H1 (cell line): Measurements from ENCODE around the gene NRDE2. TPM values are rescaled to one million over a fixed set of nuclear protein-coding genes. Genes with fewer than 3 reads are reported as not detected.

ENCODE experiments used
- CTCF ChIA-PET: fragments of 300-600 bp; sonication (Branson Sonifier 250); formaldehyde crosslinking; loops from one replicate; lab custom pipeline; 2021; ENCODE audit not compliant: partially characterized antibody; lab: Charles Lee
- POLR2A ChIA-PET: fragments of 300-600 bp; sonication (Branson Sonifier 250); formaldehyde crosslinking; loops from one replicate; lab custom pipeline; 2021; ENCODE audit warnings: inconsistent platforms; ENCODE audit not compliant: partially characterized antibody; lab: Charles Lee
- DNase-seq, 2 experiments: peaks; one replicate each; pipeline versions ENCODE4 v3.0.0 to v3.0.0-alpha.2; 2010 to 2022; ENCODE audit warnings: low spot score in 2 of 2, low read depth in 1 of 2, mixed read lengths in 1 of 2
- FAIRE-seq: peaks from 2 replicates; lab custom pipeline; 2011; peaks lifted over from hg19 to GRCh38; lab: Jason Lieb, UNC
- H2AFZ ChIP-seq: 2 replicates; pipeline ENCODE4 v1.8.1; 2012; ENCODE audit warnings: low read length, inconsistent platforms
- H2AK5ac ChIP-seq: 2 replicates; pipeline ENCODE4 v1.6.1; 2013; ENCODE audit warnings: low read depth, low read length
- H2BK120ac ChIP-seq: replicated peaks from 2 replicates; pipeline ENCODE3; 2013; ENCODE audit warnings: low read depth, low read length, inconsistent platforms
- H2BK12ac ChIP-seq: 2 replicates; pipeline ENCODE4 v1.6.1; 2013; ENCODE audit warnings: low read depth, low read length
- H2BK15ac ChIP-seq: 2 replicates; pipeline ENCODE4 v1.6.1; 2013; ENCODE audit warnings: low read length
- H2BK20ac ChIP-seq: 2 replicates; pipeline ENCODE4 v1.6.1; 2013; ENCODE audit warnings: low read length
- H2BK5ac ChIP-seq: 2 replicates; pipeline ENCODE4 v1.6.1; 2013; ENCODE audit warnings: low read depth, low read length
- H3K14ac ChIP-seq: 2 replicates; pipeline ENCODE4 v1.6.1; 2013; ENCODE audit warnings: inconsistent platforms; ENCODE audit not compliant: insufficient read length
- H3K18ac ChIP-seq: 2 replicates; pipeline ENCODE4 v1.6.1; 2013; ENCODE audit warnings: low read length; ENCODE audit errors: extremely low read depth
- H3K23ac ChIP-seq: 2 replicates; pipeline ENCODE4 v1.6.1; 2013; ENCODE audit warnings: inconsistent platforms; ENCODE audit not compliant: insufficient read length
- H3K23me2 ChIP-seq: 2 replicates; pipeline ENCODE4 v1.6.1; 2013; ENCODE audit warnings: low read depth, low read length
- H3K27ac ChIP-seq: 2 replicates; pipeline ENCODE4 v1.6.1; 2011; ENCODE audit warnings: low read depth, low read length, inconsistent platforms
- H3K27me3 ChIP-seq, 4 experiments: replicated peaks in 1 of 4; 1 replicate in 1 of 4; 2 replicates in 3 of 4; pipeline versions ENCODE4 v1.6.1 to v1.8.1; 2011 to 2013; ENCODE audit warnings: low read length in 3 of 4, mild to moderate bottlenecking in 3 of 4, inconsistent platforms in 2 of 4, mixed read lengths in 2 of 4, moderate library complexity in 1 of 4; ENCODE audit not compliant: control insufficient read depth in 3 of 4, insufficient read depth in 3 of 4; ENCODE audit errors: extremely low read depth in 1 of 4
- H3K36me3 ChIP-seq, 4 experiments: 2 replicates each; pipeline versions ENCODE4 v1.6.1 to v1.8.1; 2011 to 2013; ENCODE audit warnings: mild to moderate bottlenecking in 4 of 4, low read length in 3 of 4, moderate library complexity in 2 of 4, control low read depth in 1 of 4, inconsistent platforms in 1 of 4; ENCODE audit not compliant: insufficient read depth in 4 of 4, control insufficient read depth in 2 of 4
- H3K4ac ChIP-seq: replicated peaks from 2 replicates; pipeline ENCODE3; 2013; ENCODE audit warnings: low read length, low read depth, mixed read lengths, inconsistent platforms; ENCODE audit not compliant: insufficient read length
- H3K4me1 ChIP-seq, 4 experiments: replicated peaks in 1 of 4; 1 replicate in 1 of 4; 2 replicates in 3 of 4; pipeline versions ENCODE4 v1.6.1 to v1.8.1; 2011 to 2013; ENCODE audit warnings: low read length in 3 of 4, inconsistent platforms in 2 of 4, mixed read lengths in 1 of 4; ENCODE audit not compliant: insufficient read depth in 4 of 4, control insufficient read depth in 3 of 4
- H3K4me2 ChIP-seq, 2 experiments: 2 replicates each; pipeline versions ENCODE4 v1.6.1 to v1.8.1; 2011 to 2013; ENCODE audit warnings: low read depth in 2 of 2, low read length in 2 of 2, control low read depth in 1 of 2, inconsistent platforms in 1 of 2, mild to moderate bottlenecking in 1 of 2; ENCODE audit not compliant: insufficient read depth in 1 of 2
- H3K4me3 ChIP-seq, 4 experiments: fragments of 200-600, 300-600 bp in 1 of 4; sonication (generic), shearing (Covaris generic), sonication (Bioruptor Twin) in 1 of 4; 2 replicates each; pipeline versions ENCODE4 v1.5.1 to v1.8.1; 2011 to 2016; ENCODE audit warnings: low read length in 4 of 4, low read depth in 3 of 4, control low read depth in 2 of 4, inconsistent platforms in 2 of 4, mild to moderate bottlenecking in 2 of 4, mixed read lengths in 1 of 4, moderate library complexity in 1 of 4; ENCODE audit not compliant: insufficient read depth in 2 of 4; ENCODE audit errors: extremely low read depth in 1 of 4
- H3K56ac ChIP-seq: replicated peaks from 2 replicates; pipeline ENCODE3; 2013; ENCODE audit warnings: low read depth, mild to moderate bottlenecking, mixed read lengths, low read length, inconsistent platforms; ENCODE audit not compliant: insufficient read length
- H3K79me1 ChIP-seq: 2 replicates; pipeline ENCODE4 v1.6.1; 2013; ENCODE audit warnings: low read depth, low read length, control low read depth
- H3K79me2 ChIP-seq, 2 experiments: 2 replicates each; pipeline versions ENCODE4 v1.6.1 to v1.8.1; 2012 to 2013; ENCODE audit warnings: low read length in 2 of 2, mild to moderate bottlenecking in 2 of 2, inconsistent platforms in 1 of 2; ENCODE audit not compliant: insufficient read depth in 2 of 2, control insufficient read depth in 1 of 2
- H3K9ac ChIP-seq, 4 experiments: replicated peaks in 1 of 4; 1 replicate in 1 of 4; 2 replicates in 3 of 4; pipeline versions ENCODE4 v1.6.1 to v1.8.1; 2011 to 2013; ENCODE audit warnings: low read depth in 3 of 4, low read length in 3 of 4, control low read depth in 2 of 4, mild to moderate bottlenecking in 2 of 4, moderate library complexity in 2 of 4, inconsistent platforms in 1 of 4; ENCODE audit errors: extremely low read depth in 1 of 4
- H3K9me3 ChIP-seq, 2 experiments: 2 replicates each; pipeline versions ENCODE4 v1.6.1 to v1.8.1; 2012 to 2013; ENCODE audit warnings: mild to moderate bottlenecking in 2 of 2, moderate library complexity in 2 of 2, control low read depth in 1 of 2, inconsistent platforms in 1 of 2, low read depth in 1 of 2, low read length in 1 of 2, mixed read lengths in 1 of 2; ENCODE audit not compliant: insufficient read depth in 2 of 2
- H4K20me1 ChIP-seq, 2 experiments: replicated peaks in 1 of 2; 2 replicates each; pipeline versions ENCODE3 to v1.8.1; 2011 to 2013; ENCODE audit warnings: inconsistent platforms in 2 of 2, low read length in 2 of 2, mild to moderate bottlenecking in 1 of 2; ENCODE audit not compliant: insufficient read depth in 2 of 2, control insufficient read depth in 1 of 2
- H4K5ac ChIP-seq: 2 replicates; pipeline ENCODE4 v1.6.1; 2013; ENCODE audit warnings: low read length, low read depth, mixed read lengths, inconsistent platforms; ENCODE audit not compliant: insufficient read length
- H4K8ac ChIP-seq: 2 replicates; pipeline ENCODE4 v1.8.0; 2013; ENCODE audit warnings: mild to moderate bottlenecking, moderate library complexity, low read length, inconsistent platforms; ENCODE audit not compliant: insufficient read depth; ENCODE audit errors: extremely low read depth
- H4K91ac ChIP-seq: replicated peaks from 2 replicates; pipeline ENCODE3; 2013; ENCODE audit warnings: low read length, mixed read lengths, inconsistent platforms; ENCODE audit not compliant: insufficient read length
- CTBP2 ChIP-seq: IDR thresholded peaks from 2 replicates; pipeline ENCODE4 v1.7.0; 2011; ENCODE audit warnings: borderline replicate concordance, mild to moderate bottlenecking, moderate library complexity, mixed read lengths, low read length; ENCODE audit not compliant: insufficient read depth, insufficient read length
- GABPA ChIP-seq: IDR thresholded peaks from 2 replicates; pipeline ENCODE4 v1.6.1; 2011; ENCODE audit warnings: mild to moderate bottlenecking, low read length, moderate library complexity, borderline replicate concordance; ENCODE audit not compliant: insufficient read depth
- MAX ChIP-seq: IDR thresholded peaks from 2 replicates; pipeline ENCODE4 v1.6.1; 2012; ENCODE audit warnings: inconsistent platforms
- POLR2A ChIP-seq, 2 experiments: IDR thresholded peaks; 1 replicate in 1 of 2; 2 replicates in 1 of 2; pipeline ENCODE4 v1.6.1; 2011; ENCODE audit warnings: low read depth in 2 of 2, low read length in 2 of 2, mild to moderate bottlenecking in 2 of 2; ENCODE audit errors: control extremely low read depth in 1 of 2
- RNF2 ChIP-seq: fragments of 200-900, 300-1000 bp; sonication (generic); IDR thresholded peaks from 2 replicates; pipeline ENCODE4 v1.7.1; 2016; ENCODE audit warnings: borderline replicate concordance, low read depth, mild to moderate bottlenecking, antibody characterized with exemption, low read length; ENCODE audit not compliant: poor library complexity, severe bottlenecking; ENCODE audit errors: missing control alignments
- SP2 ChIP-seq: IDR thresholded peaks from 2 replicates; pipeline ENCODE4 v1.6.1; 2012; ENCODE audit warnings: mild to moderate bottlenecking, low read length, inconsistent platforms
- WGBS, 2 experiments: shearing (Covaris generic) in 1 of 2; methylation state at CpG; one replicate each; pipeline versions ENCODE4 v1.1.6 to v1.1.7; 2013 to 2015; ENCODE audit warnings: low lambda C conversion rate in 2 of 2, mixed read lengths in 2 of 2, inconsistent platforms in 1 of 2, low coverage in 1 of 2, missing lambda C conversion rate in 1 of 2; ENCODE audit not compliant: insufficient replicate concordance in 2 of 2, insufficient coverage in 1 of 2, insufficient read length in 1 of 2; ENCODE audit errors: extremely low coverage in 1 of 2, missing lambda C conversion rate in 1 of 2; 5-methylcytosine and 5-hydroxymethylcytosine counted together
- polyA plus RNA-seq, 7 experiments: library from polyadenylated mRNA; depleted of rRNA in 3 of 7; stranded (reverse) in 5 of 7; unstranded in 2 of 7; fragments of >200 nt in 5 of 7; fragments of 200-250 nt in 2 of 7; gene quantifications; 1 replicate in 5 of 7; 2 replicates in 1 of 7; 4 replicates in 1 of 7; pipeline versions ENCODE4 v1.2.1 to v1.2.3, GENCODE V29; 2011 to 2013; ENCODE audit warnings: missing spikeins in 2 of 7, mixed read lengths in 2 of 7
- total RNA-seq: library from RNA; stranded (reverse); fragmentation: NEBNext Ultra II Directional; extraction: Animal tissue kit (Norgen Biotek cat#: 25700); gene quantifications from 2 replicates; pipeline ENCODE4 v1.2.1, GENCODE V29; 2021

Gene NRDE2
- total and polyA plus RNA-seq, 2 of the 8 experiments (the other 6 are each of a cell fraction or from before 2014, with no cell fraction given), result 4.9 to 12.1 TPM

GRCh38 chr14:90266441-90267154 is 65.1 kb downstream of the NRDE2 start:
- H3K4me1 ChIP-seq, result no peaks in the 10 kb centered on the region
- no peak overlapping the region for H3K27ac ChIP-seq
- H2BK12ac ChIP-seq, result no peak overlapping the region
- H2BK20ac ChIP-seq, result no peak overlapping the region
- no peak overlapping the region for H4K8ac ChIP-seq
- H2BK5ac ChIP-seq, result no peak overlapping the region
- no peak overlapping the region for H3K18ac ChIP-seq
- H2BK120ac ChIP-seq, result no peak overlapping the region
- no peak overlapping the region for H3K4me2 ChIP-seq
- H3K14ac ChIP-seq, result no peak overlapping the region
- H4K5ac ChIP-seq, result no peak overlapping the region
- H3K36me3 ChIP-seq, result peaks cover 22 to 84% (median 63%) of the 10 kb centered on the region in 4 experiments
- no peaks in the 10 kb centered on the region for H3K79me1 ChIP-seq
- H3K9me3 ChIP-seq, result no peaks in the 10 kb centered on the region
- H2AK5ac ChIP-seq, result no peak overlapping the region
- H3K27me3 ChIP-seq, result no peaks in the 10 kb centered on the region
- no peak overlapping the region for H2BK15ac ChIP-seq
- H3K23ac ChIP-seq, result no peak overlapping the region
- DNase-seq (no peak), FAIRE-seq (no peak)
- 90% methylated on average over 8 of the region's 9 CpGs; no CpG with 5 or more reads in 1 of the 2 experiments for WGBS, 2 experiments
- CTCF ChIA-PET, result interaction anchor here (1.2 to 3.1 kb wide), 5 partner anchors 10 to 431 kb away, joined by 3 to 17 read pairs (median 3); partner anchors contain the start of gene PSMC1
- H3K79me2 ChIP-seq, result no peaks in the 10 kb centered on the region
- H2AFZ ChIP-seq, result no peak overlapping the region
- POLR2A ChIA-PET, result interaction anchor here (1.0 to 3.2 kb wide), 5 partner anchors 9 to 108 kb away, joined by 3 to 22 read pairs (median 3); partner anchors contain the start of gene PSMC1
- H3K4me3 ChIP-seq, result no peak overlapping the region
- H3K23me2 ChIP-seq, result no peaks in the 10 kb centered on the region
- no peak overlapping the region for H4K91ac ChIP-seq
- H4K20me1 ChIP-seq, result peaks cover 0 to 11% of the 10 kb centered on the region in 2 experiments
- no peak overlapping the region for H3K4ac ChIP-seq
- H3K9ac ChIP-seq, result no peak overlapping the region
- no peak overlapping the region for H3K56ac ChIP-seq
- TF ChIP-seq SP2, result no peak
- no peak for TF ChIP-seq MAX
- TF ChIP-seq CTBP2, result no peak
- no peak for TF ChIP-seq GABPA
- TF ChIP-seq RNF2, result no peak
- no peak for TF ChIP-seq POLR2A (IDR thresholded peaks at IDR 0.05; ENCODE audit: control extremely low read depth in 1 of 2, low read depth in 2 of 2, low read length in 2 of 2)
